PC-9 (cell line): Measurements from ENCODE around the gene MOB3B.

Experiments
- EZH2 ChIP-seq: fragments of 200-600 bp; sonication (generic); IDR thresholded peaks from 2 replicates; pipeline ENCODE4 v1.8.0; 2017; ENCODE audit warnings: antibody characterized with exemption, low read depth
- TF ChIP-seq, protein P1 (sequence below): fragments of 200-600 bp; sonication (generic); conservative IDR thresholded peaks from 2 replicates; pipeline ENCODE4 v1.6.1; 2017; ENCODE audit warnings: mixed run types, antibody characterized with exemption, mild to moderate bottlenecking, moderate library complexity

DNA sequence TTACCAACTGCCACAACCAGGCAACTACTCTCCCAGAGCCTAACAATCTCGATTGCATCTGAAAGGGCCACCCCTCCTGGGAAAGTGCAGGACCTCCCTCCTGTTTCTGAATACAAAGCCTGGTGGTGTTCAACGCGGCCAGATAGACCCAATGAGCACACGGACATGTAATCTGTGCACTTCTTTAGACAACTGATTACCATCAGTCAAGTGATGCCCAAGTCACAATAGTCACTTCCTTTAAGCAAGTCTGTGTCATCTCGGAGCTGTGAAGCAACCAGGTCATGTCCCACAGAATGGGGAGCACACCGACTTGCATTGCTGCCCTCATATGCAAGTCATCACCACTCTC lies 42.9 kb upstream of the MOB3B start:
- no peak for TF ChIP-seq EZH2
- TF ChIP-seq, protein P1, sequence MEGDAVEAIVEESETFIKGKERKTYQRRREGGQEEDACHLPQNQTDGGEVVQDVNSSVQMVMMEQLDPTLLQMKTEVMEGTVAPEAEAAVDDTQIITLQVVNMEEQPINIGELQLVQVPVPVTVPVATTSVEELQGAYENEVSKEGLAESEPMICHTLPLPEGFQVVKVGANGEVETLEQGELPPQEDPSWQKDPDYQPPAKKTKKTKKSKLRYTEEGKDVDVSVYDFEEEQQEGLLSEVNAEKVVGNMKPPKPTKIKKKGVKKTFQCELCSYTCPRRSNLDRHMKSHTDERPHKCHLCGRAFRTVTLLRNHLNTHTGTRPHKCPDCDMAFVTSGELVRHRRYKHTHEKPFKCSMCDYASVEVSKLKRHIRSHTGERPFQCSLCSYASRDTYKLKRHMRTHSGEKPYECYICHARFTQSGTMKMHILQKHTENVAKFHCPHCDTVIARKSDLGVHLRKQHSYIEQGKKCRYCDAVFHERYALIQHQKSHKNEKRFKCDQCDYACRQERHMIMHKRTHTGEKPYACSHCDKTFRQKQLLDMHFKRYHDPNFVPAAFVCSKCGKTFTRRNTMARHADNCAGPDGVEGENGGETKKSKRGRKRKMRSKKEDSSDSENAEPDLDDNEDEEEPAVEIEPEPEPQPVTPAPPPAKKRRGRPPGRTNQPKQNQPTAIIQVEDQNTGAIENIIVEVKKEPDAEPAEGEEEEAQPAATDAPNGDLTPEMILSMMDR = no peak
